GM10248 (cell line): Measurements from ENCODE around the gene GOLGA3.

ENCODE experiments used
- CTCF ChIA-PET: fragments of 300-600 bp; sonication (Branson Sonifier 250); formaldehyde crosslinking; extraction: SDS; loops from one replicate; lab custom pipeline; 2021; ENCODE audit warnings: antibody characterized with exemption; lab: Yijun Ruan, JAX
- POLR2A ChIA-PET: fragments of 350-650 bp; sonication (Branson Sonifier 250); formaldehyde crosslinking; extraction: SDS; loops from one replicate; lab custom pipeline; 2020; ENCODE audit warnings: antibody characterized with exemption; lab: Yijun Ruan, JAX
- DNase-seq: peaks from one replicate; pipeline ENCODE4 v3.0.0; 2012; ENCODE audit errors: extremely low spot score
- TF ChIP-seq, protein P1 (sequence below): IDR thresholded peaks from 2 replicates; pipeline ENCODE4 v1.5.1; 2012; ENCODE audit warnings: mild to moderate bottlenecking, low read depth; ENCODE audit errors: extremely low read depth, missing control alignments, control extremely low read depth

The GOLGA3 gene

GRCh38 chr12:132747395-132747794 is 81.3 kb downstream of the GOLGA3 start:
- POLR2A ChIA-PET = interaction anchor here (0.8 kb wide), 1 partner anchor 8 kb away, joined by 4 read pairs; no protein-coding TSS in a partner anchor
- TF ChIP-seq, protein P1, sequence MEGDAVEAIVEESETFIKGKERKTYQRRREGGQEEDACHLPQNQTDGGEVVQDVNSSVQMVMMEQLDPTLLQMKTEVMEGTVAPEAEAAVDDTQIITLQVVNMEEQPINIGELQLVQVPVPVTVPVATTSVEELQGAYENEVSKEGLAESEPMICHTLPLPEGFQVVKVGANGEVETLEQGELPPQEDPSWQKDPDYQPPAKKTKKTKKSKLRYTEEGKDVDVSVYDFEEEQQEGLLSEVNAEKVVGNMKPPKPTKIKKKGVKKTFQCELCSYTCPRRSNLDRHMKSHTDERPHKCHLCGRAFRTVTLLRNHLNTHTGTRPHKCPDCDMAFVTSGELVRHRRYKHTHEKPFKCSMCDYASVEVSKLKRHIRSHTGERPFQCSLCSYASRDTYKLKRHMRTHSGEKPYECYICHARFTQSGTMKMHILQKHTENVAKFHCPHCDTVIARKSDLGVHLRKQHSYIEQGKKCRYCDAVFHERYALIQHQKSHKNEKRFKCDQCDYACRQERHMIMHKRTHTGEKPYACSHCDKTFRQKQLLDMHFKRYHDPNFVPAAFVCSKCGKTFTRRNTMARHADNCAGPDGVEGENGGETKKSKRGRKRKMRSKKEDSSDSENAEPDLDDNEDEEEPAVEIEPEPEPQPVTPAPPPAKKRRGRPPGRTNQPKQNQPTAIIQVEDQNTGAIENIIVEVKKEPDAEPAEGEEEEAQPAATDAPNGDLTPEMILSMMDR = no peak
- no peak for DNase-seq
- CTCF ChIA-PET = interaction anchor here (1.5 kb wide), 1 partner anchor 12 kb away, joined by 3 read pairs; no protein-coding TSS in a partner anchor

DNA sequence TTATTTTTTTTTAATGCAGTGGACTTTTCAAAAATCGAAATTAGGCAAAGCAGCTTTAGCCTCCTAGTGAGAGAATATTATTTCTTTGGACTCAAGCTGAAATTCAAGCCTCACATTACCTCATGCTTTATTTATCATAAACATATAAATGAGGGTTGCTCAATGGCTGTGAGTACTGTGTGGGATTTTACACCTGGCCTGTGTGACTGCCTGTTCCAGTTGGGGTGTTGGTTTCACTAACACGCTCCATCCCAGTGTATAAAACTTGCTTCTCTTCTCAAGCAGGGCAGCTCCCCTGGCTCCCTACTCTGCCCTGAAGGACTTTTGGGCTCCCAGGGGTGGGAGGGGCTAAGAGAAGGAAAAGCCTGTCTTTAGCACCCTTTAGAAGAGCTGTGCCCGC is 82.1 kb downstream of the GOLGA3 start:
- TF ChIP-seq, protein P1 = no peak
- ChIA-PET POLR2A (interaction anchor here (0.5 to 0.8 kb wide), 2 partner anchors 9 to 23 kb away, joined by 4 read pairs; no protein-coding TSS in a partner anchor), CTCF (interaction anchor here (1.5 kb wide), 1 partner anchor 11 kb away, joined by 3 read pairs; no protein-coding TSS in a partner anchor)
- no peak for DNase-seq

GRCh38 chr12:132743831-132744230 is 84.8 kb downstream of the GOLGA3 start:
- no peak for DNase-seq
- ChIA-PET POLR2A (no interaction called here), CTCF (interaction anchor here (2.0 kb wide), 1 partner anchor 22 kb away, joined by 6 read pairs; no protein-coding TSS in a partner anchor)
- TF ChIP-seq, protein P1 = no peak

- ChIA-PET POLR2A (interaction anchor here (0.5 to 0.6 kb wide), 2 partner anchors 56 to 1924 kb away, joined by 3 to 4 read pairs; no protein-coding TSS in a partner anchor), CTCF (interaction anchor here (1.0 to 2.1 kb wide), 2 partner anchors 9 to 30 kb away, joined by 3 to 5 read pairs; partner anchors contain the start of gene PGAM5)
- TF ChIP-seq, protein P1 = no peak
- DNase-seq = no peak
Measured at GRCh38 chr12:132741620-132742019, 87.0 kb downstream of the GOLGA3 start.

DNA sequence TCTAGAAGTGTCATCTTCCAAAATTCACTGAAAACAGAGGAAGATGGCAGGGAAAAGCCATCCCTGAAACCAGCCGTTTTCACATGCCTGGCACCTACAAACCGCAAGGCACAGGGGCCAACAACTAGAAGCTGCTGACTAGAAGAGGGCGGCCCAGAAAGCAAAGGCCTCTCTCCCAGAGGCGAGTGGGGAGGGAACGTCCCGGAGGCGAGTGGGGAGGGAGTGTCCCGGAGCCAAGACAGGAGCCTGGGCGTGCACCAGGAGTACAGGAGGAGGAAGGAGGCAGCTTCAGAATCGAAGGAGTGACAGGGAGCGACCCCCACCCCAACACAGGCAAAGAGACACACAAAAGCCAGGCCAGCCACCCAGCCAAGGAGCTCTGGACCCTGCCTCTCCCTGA is 88.0 kb downstream of the GOLGA3 start:
- TF ChIP-seq, protein P1 = no peak
- ChIA-PET CTCF (interaction anchor here (2.1 kb wide), 1 partner anchor 10 kb away, joined by 5 read pairs; no protein-coding TSS in a partner anchor), POLR2A (no interaction called here)
- no peak for DNase-seq

GRCh38 chr12:132740313-132740646 is 88.4 kb downstream of the GOLGA3 start:
- ChIA-PET POLR2A (no interaction called here), CTCF (interaction anchor here (2.1 kb wide), 1 partner anchor 11 kb away, joined by 5 read pairs; no protein-coding TSS in a partner anchor)
- TF ChIP-seq, protein P1 = no peak
- DNase-seq = no peak
